NOMO-1 (cell line): Measurements from ENCODE around the gene CCL22.
A peak's percentile ranks its signal among the peaks of the same experiment; 100 is the strongest.
"Not testable (repeated sequence)": the region's sequence is repeated elsewhere in the genome, so short reads cannot be mapped to it uniquely, and the experiment has no call there.

Experiments used
- DNase-seq, 2 experiments: peaks; one replicate each; lab custom pipeline; 2025; ENCODE audit not compliant: unreplicated experiment in 2 of 2; lab: John Stamatoyannopoulos, UW

CCL22 gene

DNA sequence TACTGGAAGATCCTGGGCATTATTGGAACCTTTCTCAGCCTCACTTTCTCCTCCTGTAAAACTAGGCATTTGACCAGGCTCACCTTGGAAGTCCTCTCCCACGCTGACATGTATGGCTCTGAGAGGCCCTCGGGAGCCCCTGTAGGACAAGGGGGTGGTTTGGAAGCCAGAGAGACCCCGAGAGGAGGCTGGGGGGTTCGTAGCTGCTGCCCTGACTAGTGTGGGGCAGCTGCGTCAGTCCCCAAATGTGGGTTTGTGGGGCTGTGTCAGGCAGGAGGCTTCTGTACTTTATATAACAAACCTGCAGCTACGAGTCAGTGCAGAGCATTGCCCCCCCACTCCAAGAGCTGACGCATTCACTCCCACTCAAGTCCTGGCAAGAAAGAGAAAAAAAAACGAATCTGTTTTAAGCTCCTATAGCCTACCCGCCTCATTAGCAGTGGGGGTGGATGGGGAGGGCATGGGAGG is 15.5 kb downstream of the CCL22 start:
- DNase-seq, result no peak

DNA sequence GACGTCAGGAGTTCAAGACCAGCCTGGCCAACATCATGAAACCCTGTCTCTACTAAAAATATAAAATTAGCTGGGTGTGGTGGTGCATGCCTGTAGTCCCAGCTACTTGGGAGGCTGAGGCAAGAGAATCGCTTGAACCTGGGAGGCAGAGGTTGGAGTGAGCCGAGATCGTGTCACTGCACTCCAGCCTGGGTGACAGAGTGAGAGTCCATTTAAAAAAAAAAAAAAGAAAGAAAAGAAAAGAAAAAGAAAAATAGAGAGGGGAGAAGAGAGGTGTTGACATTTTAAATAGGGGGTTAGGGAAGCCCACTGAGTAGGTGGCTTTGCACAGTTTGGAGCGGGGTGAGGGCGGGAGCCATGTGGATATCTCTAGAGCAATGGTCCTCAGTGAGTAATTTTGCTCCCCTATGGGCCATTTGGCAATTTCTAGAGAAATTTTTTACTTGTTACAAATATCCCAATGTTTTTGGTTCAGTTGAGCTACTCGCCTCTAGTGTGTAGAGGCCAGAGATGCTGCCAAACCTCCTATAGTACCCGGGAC is 16.4 kb downstream of the CCL22 start:
- DNase-seq, result not testable (repeated sequence)

DNA sequence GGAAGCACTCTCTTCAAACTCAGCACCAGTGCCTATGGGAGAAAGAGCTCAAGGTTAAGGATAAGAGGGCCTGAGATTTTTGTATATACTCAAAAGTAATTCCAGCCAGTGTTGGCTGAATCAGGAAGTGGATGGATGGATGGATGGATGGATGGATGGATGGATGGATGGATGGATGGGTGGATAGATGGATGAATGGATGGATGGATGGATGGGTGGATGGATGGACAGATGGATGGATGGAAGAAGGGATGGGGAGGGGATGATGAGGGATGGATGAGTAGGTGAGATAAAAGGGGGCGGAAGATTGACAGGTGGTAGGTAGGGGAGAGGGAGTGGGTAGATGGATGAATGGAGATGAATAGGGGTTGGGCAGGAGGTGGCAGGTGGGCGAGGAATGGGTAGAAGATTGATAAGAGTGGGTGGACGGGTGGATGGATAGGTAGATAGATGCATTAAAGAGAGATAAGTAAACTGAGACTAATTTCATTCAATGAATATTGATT is 17.8 kb downstream of the CCL22 start:
- DNase-seq, result no peak

DNA sequence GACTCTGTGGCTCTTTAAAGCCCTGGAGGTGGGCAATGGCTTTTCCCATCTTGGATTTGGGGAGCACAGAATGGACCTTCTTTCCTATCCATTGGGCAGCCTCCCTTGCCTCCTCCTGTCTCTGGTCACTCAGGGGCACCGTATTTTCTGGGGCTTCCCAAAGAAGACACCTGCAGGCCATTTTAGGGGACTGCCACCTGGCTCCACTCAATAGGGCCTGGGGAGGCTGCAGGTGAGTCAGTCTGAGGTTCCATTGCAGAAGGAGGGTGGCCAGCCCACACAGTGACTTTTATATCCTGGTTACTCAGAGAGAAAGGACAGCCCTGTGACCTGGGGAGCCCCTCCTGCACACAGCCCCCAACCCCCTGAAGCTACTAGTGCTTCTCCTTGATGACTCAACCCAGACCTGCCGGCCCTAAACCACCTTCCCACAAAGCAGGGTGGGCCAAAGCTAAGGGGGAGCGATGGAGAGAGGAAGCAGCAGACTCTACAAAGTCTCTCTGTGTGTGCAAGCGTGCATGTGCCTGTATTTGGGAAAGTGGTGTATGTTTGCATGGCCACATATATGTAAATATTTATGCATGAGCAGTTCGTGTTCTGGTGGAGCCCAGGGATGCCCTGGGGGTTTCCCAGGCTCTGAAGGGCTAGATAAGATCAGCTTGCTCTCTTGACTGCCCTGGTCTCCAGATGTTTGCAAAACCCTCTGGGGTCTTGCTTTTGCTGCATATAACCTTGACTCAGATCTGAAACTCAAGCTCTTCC is 18.7 kb downstream of the CCL22 start:
- no peak for DNase-seq

DNA sequence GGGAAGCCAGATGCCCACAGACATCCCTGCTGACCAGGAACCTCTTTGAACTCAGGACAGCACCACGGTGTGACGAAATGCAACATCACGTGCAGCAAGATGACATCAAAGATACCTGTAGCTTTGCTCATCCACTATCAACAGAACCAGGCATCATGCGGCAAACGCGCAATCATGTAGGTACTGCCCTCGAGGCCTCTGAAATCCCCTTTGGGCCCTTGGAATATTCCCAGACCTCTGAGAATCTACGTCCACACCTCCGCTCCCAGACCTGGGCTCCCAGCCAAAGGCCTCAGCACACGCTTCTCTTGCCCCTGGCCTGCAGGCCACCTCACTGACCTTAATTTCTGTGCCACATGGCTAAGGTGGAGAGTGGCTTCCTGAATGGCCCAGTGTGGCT is 21.0 kb downstream of the CCL22 start:
- no peak for DNase-seq

DNA sequence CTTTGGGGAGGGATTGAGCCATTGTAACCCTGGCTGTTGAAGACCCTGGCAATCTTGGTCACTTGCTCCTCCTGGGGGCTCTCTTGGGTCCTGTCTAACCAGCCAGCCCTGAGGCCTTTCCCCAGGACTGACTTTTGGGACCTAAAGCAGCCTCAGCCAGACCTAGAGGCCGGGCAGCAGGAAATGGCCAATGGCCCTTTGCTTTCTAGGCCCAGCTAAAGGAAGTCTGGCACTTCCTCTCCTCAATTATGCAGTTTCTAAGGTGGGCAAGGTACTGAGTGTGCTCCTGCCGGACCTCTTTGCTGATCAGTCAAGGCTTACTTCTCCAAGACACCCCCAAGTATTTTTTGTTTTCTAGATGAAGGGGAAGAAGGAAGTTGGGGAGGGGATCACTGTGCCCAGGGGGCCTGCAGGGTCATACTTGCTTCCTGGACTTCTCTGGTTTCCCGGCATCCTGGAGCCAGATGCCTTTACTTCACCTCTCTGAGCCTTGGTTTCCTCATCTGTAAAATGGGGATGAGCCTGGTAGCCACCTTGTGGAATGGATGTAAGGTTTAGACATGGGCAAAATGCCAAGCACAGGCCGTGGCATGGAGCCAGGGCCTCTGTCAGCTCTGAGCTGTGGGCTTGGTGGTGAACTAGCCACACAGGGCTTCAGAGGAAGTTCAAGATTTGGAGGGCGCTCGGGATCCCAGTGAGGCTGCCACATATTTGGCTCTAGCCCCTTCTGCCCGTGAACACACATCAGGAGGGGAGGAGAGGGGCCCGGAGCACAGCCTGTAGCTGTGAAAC is 22.3 kb downstream of the CCL22 start:
- no peak for DNase-seq

DNA sequence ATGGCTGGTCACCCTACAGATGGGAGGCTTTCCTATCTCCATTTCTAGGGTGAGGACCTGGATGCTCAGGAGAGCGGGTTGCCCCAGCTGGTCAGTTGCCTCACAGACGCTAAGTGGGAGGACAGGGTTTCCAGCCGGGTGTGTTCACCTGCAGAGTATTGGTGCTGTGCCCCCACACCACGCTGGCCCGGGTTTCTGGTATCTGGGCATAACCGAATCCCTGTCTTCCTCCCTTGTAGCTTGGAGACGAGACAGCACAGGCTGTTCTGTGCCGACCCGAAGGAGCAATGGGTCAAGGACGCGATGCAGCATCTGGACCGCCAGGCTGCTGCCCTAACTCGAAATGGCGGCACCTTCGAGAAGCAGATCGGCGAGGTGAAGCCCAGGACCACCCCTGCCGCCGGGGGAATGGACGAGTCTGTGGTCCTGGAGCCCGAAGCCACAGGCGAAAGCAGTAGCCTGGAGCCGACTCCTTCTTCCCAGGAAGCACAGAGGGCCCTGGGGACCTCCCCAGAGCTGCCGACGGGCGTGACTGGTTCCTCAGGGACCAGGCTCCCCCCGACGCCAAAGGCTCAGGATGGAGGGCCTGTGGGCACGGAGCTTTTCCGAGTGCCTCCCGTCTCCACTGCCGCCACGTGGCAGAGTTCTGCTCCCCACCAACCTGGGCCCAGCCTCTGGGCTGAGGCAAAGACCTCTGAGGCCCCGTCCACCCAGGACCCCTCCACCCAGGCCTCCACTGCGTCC is 23.4 kb downstream of the CCL22 start:
- DNase-seq, result no peak

DNA sequence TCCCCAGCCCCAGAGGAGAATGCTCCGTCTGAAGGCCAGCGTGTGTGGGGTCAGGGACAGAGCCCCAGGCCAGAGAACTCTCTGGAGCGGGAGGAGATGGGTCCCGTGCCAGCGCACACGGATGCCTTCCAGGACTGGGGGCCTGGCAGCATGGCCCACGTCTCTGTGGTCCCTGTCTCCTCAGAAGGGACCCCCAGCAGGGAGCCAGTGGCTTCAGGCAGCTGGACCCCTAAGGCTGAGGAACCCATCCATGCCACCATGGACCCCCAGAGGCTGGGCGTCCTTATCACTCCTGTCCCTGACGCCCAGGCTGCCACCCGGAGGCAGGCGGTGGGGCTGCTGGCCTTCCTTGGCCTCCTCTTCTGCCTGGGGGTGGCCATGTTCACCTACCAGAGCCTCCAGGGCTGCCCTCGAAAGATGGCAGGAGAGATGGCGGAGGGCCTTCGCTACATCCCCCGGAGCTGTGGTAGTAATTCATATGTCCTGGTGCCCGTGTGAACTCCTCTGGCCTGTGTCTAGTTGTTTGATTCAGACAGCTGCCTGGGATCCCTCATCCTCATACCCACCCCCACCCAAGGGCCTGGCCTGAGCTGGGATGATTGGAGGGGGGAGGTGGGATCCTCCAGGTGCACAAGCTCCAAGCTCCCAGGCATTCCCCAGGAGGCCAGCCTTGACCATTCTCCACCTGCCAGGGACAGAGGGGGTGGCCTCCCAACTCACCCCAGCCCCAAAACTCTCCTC is 24.1 kb downstream of the CCL22 start:
- no peak for DNase-seq

DNA sequence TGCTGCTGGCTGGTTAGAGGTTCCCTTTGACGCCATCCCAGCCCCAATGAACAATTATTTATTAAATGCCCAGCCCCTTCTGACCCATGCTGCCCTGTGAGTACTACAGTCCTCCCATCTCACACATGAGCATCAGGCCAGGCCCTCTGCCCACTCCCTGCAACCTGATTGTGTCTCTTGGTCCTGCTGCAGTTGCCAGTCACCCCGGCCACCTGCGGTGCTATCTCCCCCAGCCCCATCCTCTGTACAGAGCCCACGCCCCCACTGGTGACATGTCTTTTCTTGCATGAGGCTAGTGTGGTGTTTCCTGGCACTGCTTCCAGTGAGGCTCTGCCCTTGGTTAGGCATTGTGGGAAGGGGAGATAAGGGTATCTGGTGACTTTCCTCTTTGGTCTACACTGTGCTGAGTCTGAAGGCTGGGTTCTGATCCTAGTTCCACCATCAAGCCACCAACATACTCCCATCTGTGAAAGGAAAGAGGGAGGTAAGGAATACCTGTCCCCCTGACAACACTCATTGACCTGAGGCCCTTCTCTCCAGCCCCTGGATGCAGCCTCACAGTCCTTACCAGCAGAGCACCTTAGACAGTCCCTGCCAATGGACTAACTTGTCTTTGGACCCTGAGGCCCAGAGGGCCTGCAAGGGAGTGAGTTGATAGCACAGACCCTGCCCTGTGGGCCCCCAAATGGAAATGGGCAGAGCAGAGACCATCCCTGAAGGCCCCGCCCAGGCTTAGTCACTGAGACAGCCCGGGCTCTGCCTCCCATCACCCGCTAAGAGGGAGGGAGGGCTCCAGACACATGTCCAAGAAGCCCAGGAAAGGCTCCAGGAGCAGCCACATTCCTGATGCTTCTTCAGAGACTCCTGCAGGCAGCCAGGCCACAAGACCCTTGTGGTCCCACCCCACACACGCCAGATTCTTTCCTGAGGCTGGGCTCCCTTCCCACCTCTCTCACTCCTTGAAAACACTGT is 25.0 kb downstream of the CCL22 start:
- no peak for DNase-seq

DNA sequence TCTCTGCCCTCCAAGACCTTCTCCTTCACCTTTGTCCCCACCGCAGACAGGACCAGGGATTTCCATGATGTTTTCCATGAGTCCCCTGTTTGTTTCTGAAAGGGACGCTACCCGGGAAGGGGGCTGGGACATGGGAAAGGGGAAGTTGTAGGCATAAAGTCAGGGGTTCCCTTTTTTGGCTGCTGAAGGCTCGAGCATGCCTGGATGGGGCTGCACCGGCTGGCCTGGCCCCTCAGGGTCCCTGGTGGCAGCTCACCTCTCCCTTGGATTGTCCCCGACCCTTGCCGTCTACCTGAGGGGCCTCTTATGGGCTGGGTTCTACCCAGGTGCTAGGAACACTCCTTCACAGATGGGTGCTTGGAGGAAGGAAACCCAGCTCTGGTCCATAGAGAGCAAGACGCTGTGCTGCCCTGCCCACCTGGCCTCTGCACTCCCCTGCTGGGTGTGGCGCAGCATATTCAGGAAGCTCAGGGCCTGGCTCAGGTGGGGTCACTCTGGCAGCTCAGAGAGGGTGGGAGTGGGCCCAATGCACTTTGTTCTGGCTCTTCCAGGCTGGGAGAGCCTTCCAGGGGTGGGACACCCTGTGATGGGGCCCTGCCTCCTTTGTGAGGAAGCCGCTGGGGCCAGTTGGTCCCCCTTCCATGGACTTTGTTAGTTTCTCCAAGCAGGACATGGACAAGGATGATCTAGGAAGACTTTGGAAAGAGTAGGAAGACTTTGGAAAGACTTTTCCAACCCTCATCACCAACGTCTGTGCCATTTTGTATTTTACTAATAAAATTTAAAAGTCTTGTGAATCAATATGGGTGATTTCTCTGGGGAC is 25.9 kb downstream of the CCL22 start:
- DNase-seq, result peak; percentile 62 to 70

DNA sequence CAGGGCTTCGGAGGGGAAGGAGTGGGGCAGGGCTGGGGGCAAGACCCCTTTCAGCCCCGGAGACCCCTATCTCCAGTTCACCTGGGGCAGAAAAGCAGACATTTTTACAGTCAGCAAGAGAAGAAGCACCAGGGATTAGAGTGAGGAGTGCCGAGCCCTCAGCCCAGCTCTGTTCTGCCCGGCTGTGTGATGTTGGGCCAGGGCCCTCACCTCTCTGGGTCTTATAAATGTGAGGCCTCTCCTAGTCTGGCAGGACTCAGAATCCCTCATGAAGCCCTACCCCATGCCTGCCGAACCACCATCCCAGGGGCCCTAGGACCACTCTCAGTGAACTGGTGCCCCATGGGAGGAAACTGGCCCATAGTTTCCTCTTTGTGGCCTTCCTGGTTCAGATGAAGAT is 26.5 kb downstream of the CCL22 start:
- no peak for DNase-seq

DNA sequence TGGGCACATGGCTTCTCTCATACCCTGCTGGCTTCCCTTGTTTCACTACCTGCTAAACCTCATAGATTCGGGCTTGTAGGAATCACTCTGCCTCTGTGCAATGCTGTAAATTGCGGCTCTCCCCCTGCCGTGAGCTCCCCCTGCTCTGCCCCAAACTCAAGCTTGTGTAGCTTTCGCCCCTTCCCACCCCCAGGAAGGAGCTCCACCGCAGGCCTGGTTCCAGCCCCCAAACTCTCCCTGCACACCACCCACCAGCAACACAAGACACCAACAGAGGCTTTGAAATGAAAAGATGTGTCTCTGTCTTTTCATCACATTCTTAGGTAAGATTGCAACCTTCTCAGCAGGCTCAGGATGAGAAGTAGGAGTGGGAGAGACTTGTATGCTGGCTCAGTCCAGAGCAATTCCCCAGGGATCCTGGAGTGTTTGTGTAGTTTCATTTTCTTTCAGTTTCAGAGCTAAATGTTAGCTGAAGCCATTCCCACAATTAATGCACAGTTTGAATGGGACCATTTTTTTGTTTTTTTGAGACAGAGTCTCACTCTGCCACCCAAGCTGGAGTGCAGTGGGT is 27.9 kb downstream of the CCL22 start:
- DNase-seq, result no peak

DNA sequence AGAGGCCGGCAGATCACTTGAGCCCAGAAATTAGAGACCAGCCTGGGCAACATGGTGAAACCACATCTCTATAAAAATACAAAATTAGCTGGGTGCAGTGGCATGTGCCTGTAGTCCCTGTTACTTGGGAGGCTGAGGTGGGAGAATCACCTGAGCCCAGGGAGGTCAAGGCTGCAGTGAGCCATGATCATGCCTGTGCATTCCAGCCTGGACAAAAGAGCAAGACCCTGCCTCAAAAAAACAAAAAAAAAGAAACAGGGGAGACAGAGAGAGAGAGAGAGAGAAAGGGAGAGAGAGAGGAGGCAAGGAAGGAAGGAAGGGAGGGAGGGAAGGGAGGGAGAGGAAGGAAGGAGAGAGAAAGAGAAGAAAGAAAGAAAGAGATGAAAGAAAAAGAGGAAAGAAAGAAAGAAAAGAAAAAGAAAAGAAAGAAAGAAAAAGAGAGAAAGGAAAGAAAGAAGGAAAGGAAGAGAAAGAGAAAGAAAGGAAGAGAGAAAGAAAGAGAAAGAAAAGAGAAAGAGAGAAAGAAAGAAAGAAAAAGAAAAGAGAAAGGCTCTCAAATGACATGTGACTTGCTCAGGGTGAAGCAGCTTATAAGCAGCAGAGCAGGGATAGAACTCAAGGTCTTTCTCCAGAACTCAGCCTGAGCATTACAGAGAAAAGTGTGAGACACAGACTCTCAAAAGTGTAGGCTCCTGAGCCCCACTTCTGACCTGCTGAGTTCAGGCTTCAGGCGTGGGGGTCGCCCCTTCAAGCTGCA is 29.2 kb downstream of the CCL22 start:
- DNase-seq, result no peak

DNA sequence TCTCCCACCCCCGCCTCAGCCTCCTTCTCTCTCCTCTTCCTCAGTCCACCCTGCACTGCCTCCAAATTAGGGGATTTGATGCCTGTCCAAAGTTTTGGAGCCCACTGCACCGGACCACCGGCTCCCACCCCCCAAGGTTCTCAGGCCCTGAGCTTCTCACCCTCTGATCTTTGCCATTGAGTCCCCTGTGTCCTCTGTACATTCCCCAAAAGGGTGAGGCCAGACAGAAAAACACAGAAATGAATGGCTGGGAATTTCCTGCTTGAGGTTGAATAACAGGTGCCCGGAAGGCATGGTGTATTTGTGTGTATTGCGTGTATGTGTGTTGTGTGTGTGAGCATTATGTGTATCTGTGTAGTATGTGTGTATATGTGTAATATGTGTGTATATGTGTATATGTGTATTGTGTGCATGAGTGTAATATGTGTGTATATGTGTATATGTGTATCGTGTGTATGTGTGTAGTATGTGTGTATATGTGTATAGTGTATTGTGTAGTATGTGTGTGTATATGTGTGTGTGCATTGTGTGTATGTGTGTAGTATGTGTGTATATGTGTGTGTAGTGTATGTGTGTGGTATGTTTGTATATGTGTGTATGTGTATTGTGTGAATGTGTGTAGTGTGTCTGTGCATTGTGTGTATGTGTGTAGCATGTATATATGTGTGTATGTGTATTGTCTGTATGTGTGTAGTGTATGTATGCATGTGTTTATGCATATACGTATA is 29.9 kb downstream of the CCL22 start:
- DNase-seq, result no peak

DNA sequence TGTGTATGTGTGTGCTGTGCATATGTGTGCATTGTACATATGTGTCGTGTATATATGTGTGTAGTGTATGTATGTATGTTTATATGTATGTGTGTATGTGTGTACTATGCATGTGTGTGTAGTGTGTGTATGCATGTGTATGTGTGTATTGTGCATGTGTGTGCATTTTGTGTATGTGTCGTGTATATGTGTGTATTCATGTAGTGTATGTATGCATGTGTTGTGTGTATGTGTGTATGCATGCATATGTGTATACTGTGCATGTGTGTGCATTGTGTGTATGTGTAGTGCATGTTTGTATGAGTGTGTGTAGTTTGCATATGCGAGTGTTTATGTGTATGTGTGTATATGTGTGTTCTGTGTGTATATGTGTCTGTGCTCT is 30.5 kb downstream of the CCL22 start:
- DNase-seq, result no peak

DNA sequence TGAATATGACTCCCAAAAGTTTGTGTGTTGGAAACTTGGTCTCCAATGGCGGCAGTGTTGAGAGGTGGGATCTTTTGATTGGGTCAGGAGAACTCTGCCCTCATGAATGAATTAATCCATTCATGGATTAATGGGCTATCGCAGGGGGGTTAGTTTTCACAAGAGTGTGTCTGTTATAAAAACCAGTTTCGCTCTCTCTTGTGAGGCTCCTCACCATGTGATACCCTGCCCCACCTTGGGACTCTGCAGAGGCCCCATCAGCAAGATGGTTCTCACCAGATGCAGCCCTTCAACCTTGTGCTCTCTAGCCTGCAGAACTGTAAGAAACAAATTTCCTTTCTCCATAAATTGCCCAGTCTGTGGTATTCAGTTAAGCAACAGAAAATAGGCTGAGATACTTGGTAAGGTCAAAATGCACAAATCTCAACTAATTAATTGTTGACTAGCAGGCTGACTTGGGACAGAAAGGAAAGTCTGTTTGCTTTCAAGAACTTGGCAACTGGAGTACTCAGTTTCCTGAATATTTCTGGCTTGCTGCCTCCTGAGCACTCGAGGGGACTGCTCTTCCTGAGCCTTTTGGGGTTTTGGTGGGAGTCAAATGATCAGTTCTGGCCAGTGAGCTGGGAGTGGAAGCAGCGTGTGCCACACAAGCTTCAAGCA is 32.2 kb downstream of the CCL22 start:
- DNase-seq, result no peak
